Hepatocyte (in vitro differentiated cells): Measurements from ENCODE around the gene DPH5. TPM values are rescaled to one million over a fixed set of nuclear protein-coding genes. Genes with fewer than 3 reads are reported as not detected.

Source experiments
- DNase-seq: peaks from one replicate; pipeline ENCODE4 v3.0.0-alpha.2; 2016; ENCODE audit warnings: low spot score
- H2AFZ ChIP-seq: fragments of 200-600 bp; sonication (generic); 2 replicates; pipeline ENCODE4 v1.6.0; 2016; ENCODE audit warnings: antibody characterized with exemption, mild to moderate bottlenecking
- H3K27ac ChIP-seq: fragments of 200-600 bp; sonication (generic); 2 replicates; pipeline ENCODE4 v1.5.1; 2016; ENCODE audit warnings: mild to moderate bottlenecking
- H3K27me3 ChIP-seq: fragments of 200-600 bp; sonication (generic); 2 replicates; pipeline ENCODE4 v1.6.1; 2016
- H3K36me3 ChIP-seq: fragments of 200-600 bp; sonication (generic); replicated peaks from 2 replicates; pipeline ENCODE4 v1.5.1; 2016; ENCODE audit warnings: low read depth; ENCODE audit not compliant: insufficient read depth
- H3K4me1 ChIP-seq: fragments of 200-600 bp; sonication (generic); 2 replicates; pipeline ENCODE4 v1.5.1; 2016; ENCODE audit warnings: mild to moderate bottlenecking, moderate library complexity; ENCODE audit not compliant: insufficient read depth
- H3K4me2 ChIP-seq: fragments of 200-600 bp; sonication (generic); 2 replicates; pipeline ENCODE4 v1.6.0; 2016
- H3K4me3 ChIP-seq: fragments of 200-600 bp; sonication (generic); 2 replicates; pipeline ENCODE4 v1.5.1; 2016; ENCODE audit warnings: mild to moderate bottlenecking
- H3K79me2 ChIP-seq: fragments of 200-600 bp; sonication (generic); 2 replicates; pipeline ENCODE4 v1.6.0; 2017; ENCODE audit warnings: mild to moderate bottlenecking
- H3K9me2 ChIP-seq: fragments of 200-600 bp; sonication (generic); replicated peaks from 2 replicates; pipeline ENCODE4 v1.6.0; 2017; ENCODE audit warnings: mild to moderate bottlenecking; ENCODE audit not compliant: insufficient read depth
- H3K9me3 ChIP-seq: fragments of 200-600 bp; sonication (generic); 2 replicates; pipeline ENCODE4 v1.5.1; 2016; ENCODE audit warnings: low read depth, mild to moderate bottlenecking
- H4K20me1 ChIP-seq: fragments of 200-600 bp; sonication (generic); 2 replicates; pipeline ENCODE4 v1.6.0; 2016; ENCODE audit warnings: mild to moderate bottlenecking; ENCODE audit not compliant: insufficient read depth, poor library complexity, severe bottlenecking
- CTCF ChIP-seq: fragments of 200-600 bp; sonication (generic); IDR thresholded peaks from 2 replicates; pipeline ENCODE4 v1.5.1; 2016; ENCODE audit warnings: antibody characterized with exemption, mild to moderate bottlenecking; ENCODE audit not compliant: poor library complexity
- EZH2 ChIP-seq: fragments of 200-600 bp; sonication (generic); IDR thresholded peaks from 2 replicates; pipeline ENCODE4 v1.6.1; 2016; ENCODE audit warnings: antibody characterized with exemption, mild to moderate bottlenecking, borderline replicate concordance
- EZH2phosphoT487 ChIP-seq: fragments of 200-600 bp; sonication (generic); IDR thresholded peaks from one replicate; pipeline ENCODE4 v1.6.1; 2018; ENCODE audit warnings: antibody characterized with exemption, mild to moderate bottlenecking, low read depth, moderate library complexity; ENCODE audit not compliant: unreplicated experiment, severe bottlenecking
- WGBS: methylation state at CpG from one replicate; pipeline ENCODE4 v1.1.6; 2016; ENCODE audit warnings: low lambda C conversion rate; ENCODE audit errors: missing lambda C conversion rate; 5-methylcytosine and 5-hydroxymethylcytosine counted together
- polyA plus RNA-seq: library from polyadenylated mRNA; unstranded; fragments of >200 nt; fragmentation: Nextera tagmentation; extraction: Ambion mirVana; gene quantifications from 2 replicates; pipeline ENCODE4 v1.2.1, GENCODE V29; 2016
- total RNA-seq: library from RNA; depleted of rRNA; stranded (reverse); fragments of >200 nt; gene quantifications from 2 replicates; pipeline ENCODE4 v1.2.3, GENCODE V29; 2014

DPH5 gene
- total and polyA plus RNA-seq, 2 experiments from 2014 or later = 19.8 to 35.7 TPM

GRCh38 chr1:101013776-101014175 lies 11.8 kb downstream of the DPH5 start:
- Histone ChIP-seq H3K4me3 (no peak overlapping the region), H3K27me3 (no peaks in the 10 kb centered on the region), H3K36me3 (no peaks in the 10 kb centered on the region), H3K4me1 (no peaks in the 10 kb centered on the region), H3K79me2 (no peaks in the 10 kb centered on the region), H2AFZ (no peak overlapping the region), H4K20me1 (no peaks in the 10 kb centered on the region), H3K27ac (no peak overlapping the region), H3K9me2 (no peaks in the 10 kb centered on the region), H3K4me2 (no peak overlapping the region), H3K9me3 (no peaks in the 10 kb centered on the region)
- no peak for DNase-seq
- TF ChIP-seq CTCF (no peak), EZH2phosphoT487 (no peak), EZH2 (no peak)
- 61% methylated on average over 1 of the region's 1 CpG for WGBS

GRCh38 chr1:101008229-101008834 lies 17.3 kb downstream of the DPH5 start:
- no peak overlapping the region for H3K27ac ChIP-seq
- no peak overlapping the region for H3K4me3 ChIP-seq
- 94% methylated on average over 3 of the region's 3 CpGs for WGBS
- H2AFZ ChIP-seq = no peak overlapping the region
- H3K36me3 ChIP-seq = no peaks in the 10 kb centered on the region
- TF ChIP-seq EZH2 (no peak), EZH2phosphoT487 (no peak), CTCF (no peak)
- no peaks in the 10 kb centered on the region for H3K27me3 ChIP-seq
- H3K4me2 ChIP-seq = no peak overlapping the region
- H3K79me2 ChIP-seq = no peaks in the 10 kb centered on the region
- H3K9me2 ChIP-seq = no peaks in the 10 kb centered on the region
- no peak for DNase-seq
- H3K4me1 ChIP-seq = peaks cover 7% of the 10 kb centered on the region
- H4K20me1 ChIP-seq = no peaks in the 10 kb centered on the region
- H3K9me3 ChIP-seq = no peaks in the 10 kb centered on the region

DNA sequence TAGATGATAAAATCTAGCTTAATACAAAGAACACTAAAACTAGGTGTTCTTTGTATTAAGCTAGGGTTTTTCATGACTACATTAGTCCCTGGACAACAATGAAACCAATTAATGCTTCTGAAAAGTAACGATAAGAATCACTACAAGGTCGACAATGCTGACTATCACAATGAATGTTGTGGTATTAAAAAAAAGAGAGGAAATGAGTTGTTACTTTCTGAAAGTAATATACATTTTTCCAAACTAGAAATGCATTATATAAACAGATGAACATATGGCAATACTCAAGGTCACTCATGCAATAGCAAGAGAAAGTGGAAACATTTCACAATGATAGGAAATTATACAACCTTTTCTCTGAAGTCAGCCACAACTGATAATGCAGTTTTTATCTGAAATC lies 19.0 kb downstream of the DPH5 start:
- H3K36me3 ChIP-seq = no peaks in the 10 kb centered on the region
- no peak for TF ChIP-seq CTCF
- no peaks in the 10 kb centered on the region for H4K20me1 ChIP-seq
- H3K4me3 ChIP-seq = no peak overlapping the region
- no peak overlapping the region for H2AFZ ChIP-seq
- H3K27ac ChIP-seq = no peak overlapping the region
- H3K9me2 ChIP-seq = no peaks in the 10 kb centered on the region
- 79% methylated on average over 2 of the region's 2 CpGs for WGBS
- no peaks in the 10 kb centered on the region for H3K79me2 ChIP-seq
- no peaks in the 10 kb centered on the region for H3K27me3 ChIP-seq
- no peaks in the 10 kb centered on the region for H3K9me3 ChIP-seq
- no peak for DNase-seq
- peaks cover 7% of the 10 kb centered on the region for H3K4me1 ChIP-seq
- no peak overlapping the region for H3K4me2 ChIP-seq

DNA sequence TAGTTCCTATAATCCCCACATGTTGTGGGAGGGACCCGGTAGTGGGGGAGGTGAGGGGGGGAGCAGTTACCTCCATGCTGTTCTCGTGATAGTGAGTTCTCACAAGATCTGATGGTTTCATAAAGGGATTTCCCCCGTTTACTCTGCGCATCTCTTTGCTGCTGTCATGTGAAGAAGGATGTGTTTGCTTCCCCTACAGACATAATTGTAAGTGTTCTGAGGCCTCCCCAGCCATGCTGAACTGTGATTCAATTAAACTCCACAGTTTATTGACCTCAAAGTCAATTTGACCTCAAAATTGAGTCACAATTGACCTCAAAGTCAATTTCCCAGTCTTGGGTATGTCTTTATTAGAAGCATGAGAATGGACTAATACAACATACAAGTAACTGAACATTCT lies 19.7 kb downstream of the DPH5 start:
- no peak overlapping the region for H3K27ac ChIP-seq
- H3K79me2 ChIP-seq = no peaks in the 10 kb centered on the region
- no peaks in the 10 kb centered on the region for H4K20me1 ChIP-seq
- H3K9me2 ChIP-seq = no peaks in the 10 kb centered on the region
- 97% methylated on average over 4 of the region's 4 CpGs for WGBS
- H2AFZ ChIP-seq = no peak overlapping the region
- H3K4me3 ChIP-seq = no peak overlapping the region
- no peak for TF ChIP-seq CTCF
- no peaks in the 10 kb centered on the region for H3K36me3 ChIP-seq
- no peaks in the 10 kb centered on the region for H3K27me3 ChIP-seq
- no peaks in the 10 kb centered on the region for H3K9me3 ChIP-seq
- no peak for DNase-seq
- H3K4me1 ChIP-seq = peaks cover 7% of the 10 kb centered on the region
- no peak overlapping the region for H3K4me2 ChIP-seq
